GM23338 (cell line): ENCODE measurements around the gene MST1. TPM values are rescaled to one million over a fixed set of nuclear protein-coding genes. Genes with fewer than 3 reads are reported as not detected.

Experiments
- ATAC-seq: fragments of 200-7000 bp; cut with Tn5 transposase; 3 replicates; pipeline ENCODE4 v1.9.1; 2020
- DNase-seq: peaks from one replicate; pipeline ENCODE4 v3.0.0-alpha.2; 2015; ENCODE audit warnings: low spot score
- H2AFZ ChIP-seq: fragments of 200-600 bp; sonication (generic); 2 replicates; pipeline ENCODE4 v1.8.0; 2016; ENCODE audit warnings: antibody characterized with exemption, mild to moderate bottlenecking, moderate library complexity
- H3F3A ChIP-seq: fragments of 200-600 bp; sonication (generic); replicated peaks from 2 replicates; pipeline ENCODE4 v1.8.0; 2017; ENCODE audit warnings: antibody characterized with exemption, mixed run types, low read depth
- H3K27ac ChIP-seq: fragments of 200-600 bp; sonication (generic); 2 replicates; pipeline ENCODE4 v1.6.1; 2016; ENCODE audit warnings: low read depth
- H3K27me3 ChIP-seq: fragments of 200-600 bp; sonication (generic); 2 replicates; pipeline ENCODE4 v1.8.0; 2016; ENCODE audit warnings: mild to moderate bottlenecking, mixed run types, moderate library complexity; ENCODE audit not compliant: insufficient read depth
- H3K36me3 ChIP-seq: fragments of 200-600 bp; sonication (generic); 2 replicates; pipeline ENCODE4 v1.8.0; 2016; ENCODE audit warnings: mild to moderate bottlenecking; ENCODE audit not compliant: insufficient read depth
- H3K4me1 ChIP-seq: fragments of 200-600 bp; sonication (generic); 2 replicates; pipeline ENCODE4 v1.8.0; 2016; ENCODE audit warnings: mild to moderate bottlenecking, moderate library complexity; ENCODE audit not compliant: insufficient read depth
- H3K4me2 ChIP-seq: fragments of 200-600 bp; sonication (generic); 2 replicates; pipeline ENCODE4 v1.7.1; 2017; ENCODE audit warnings: mixed run types
- H3K4me3 ChIP-seq: fragments of 200-600 bp; sonication (generic); 2 replicates; pipeline ENCODE4 v1.6.1; 2016; ENCODE audit warnings: mixed run types
- H3K79me2 ChIP-seq: fragments of 200-600 bp; sonication (generic); replicated peaks from 2 replicates; pipeline ENCODE4 v1.8.0; 2017; ENCODE audit warnings: mild to moderate bottlenecking; ENCODE audit not compliant: insufficient read depth
- H3K9me2 ChIP-seq: fragments of 200-600 bp; sonication (generic); 2 replicates; pipeline ENCODE4 v1.8.0; 2017; ENCODE audit not compliant: insufficient read depth
- H4K20me1 ChIP-seq: fragments of 200-600 bp; sonication (generic); replicated peaks from 2 replicates; pipeline ENCODE4 v1.8.0; 2017; ENCODE audit warnings: mild to moderate bottlenecking; ENCODE audit not compliant: insufficient read depth
- H3K27ac Mint-ChIP-seq: 2 replicates; pipeline ENCODE4 v1.8.0; 2020; ENCODE audit warnings: inconsistent platforms, mild to moderate bottlenecking, moderate library complexity, mixed read lengths
- H3K27me3 Mint-ChIP-seq: 3 replicates; pipeline ENCODE4 v1.8.0; 2022; ENCODE audit warnings: low read depth, mild to moderate bottlenecking, moderate library complexity, mixed read lengths, inconsistent platforms; ENCODE audit not compliant: insufficient read depth, poor library complexity
- H3K36me3 Mint-ChIP-seq: 3 replicates; pipeline ENCODE4 v1.8.0; 2021; ENCODE audit warnings: low read depth, mild to moderate bottlenecking, inconsistent platforms, moderate library complexity, mixed read lengths
- H3K4me1 Mint-ChIP-seq: 3 replicates; pipeline ENCODE4 v1.8.0; 2020; ENCODE audit warnings: mild to moderate bottlenecking, inconsistent platforms, mixed read lengths
- H3K4me3 Mint-ChIP-seq: 3 replicates; pipeline ENCODE4 v1.8.0; 2021; ENCODE audit warnings: moderate library complexity, mild to moderate bottlenecking, inconsistent platforms, mixed read lengths
- H3K9me3 Mint-ChIP-seq: 3 replicates; pipeline ENCODE4 v1.8.0; 2020; ENCODE audit warnings: moderate library complexity, mild to moderate bottlenecking, inconsistent platforms, mixed read lengths
- CTCF ChIP-seq, 2 experiments: fragments of 200-600 bp in 1 of 2; sonication (generic) in 1 of 2; conservative IDR thresholded peaks; 2 replicates each; pipeline versions ENCODE4 v1.5.1 to v1.6.1; 2016 to 2017; ENCODE audit warnings: antibody characterized with exemption in 2 of 2, low read depth in 2 of 2, mild to moderate bottlenecking in 2 of 2, moderate library complexity in 1 of 2
- EZH2 ChIP-seq: fragments of 200-600 bp; sonication (generic); IDR thresholded peaks from one replicate; pipeline ENCODE4 v1.8.0; 2017; ENCODE audit warnings: antibody characterized with exemption, mild to moderate bottlenecking, low read depth; ENCODE audit not compliant: unreplicated experiment
- NANOG ChIP-seq: IDR thresholded peaks from 2 replicates; pipeline ENCODE4 v1.6.1; 2016; ENCODE audit warnings: antibody characterized with exemption, borderline replicate concordance
- STAT1 ChIP-seq: IDR thresholded peaks from one replicate; pipeline ENCODE4 v1.6.1; 2016; ENCODE audit warnings: antibody characterized with exemption; ENCODE audit not compliant: unreplicated experiment
- ZNF114 ChIP-seq: fragments of 250-450 bp; sonication (Bioruptor Pico); IDR thresholded peaks from 2 replicates; pipeline ENCODE4 v1.5.0; 2020; ENCODE audit warnings: mild to moderate bottlenecking, moderate library complexity
- ZNF331 ChIP-seq: fragments of 250-450 bp; sonication (Bioruptor Pico); IDR thresholded peaks from 2 replicates; pipeline ENCODE4 v1.5.0; 2020; ENCODE audit warnings: low read depth, mild to moderate bottlenecking, moderate library complexity
- ZNF462 ChIP-seq: fragments of 250-450 bp; sonication (Bioruptor Pico); IDR thresholded peaks from 2 replicates; pipeline ENCODE4 v1.5.0; 2020; ENCODE audit warnings: mild to moderate bottlenecking, moderate library complexity
- polyA plus RNA-seq: library from polyadenylated mRNA; unstranded; fragments of >200 nt; fragmentation: Nextera tagmentation; extraction: Ambion mirVana; gene quantifications from 2 replicates; pipeline ENCODE4 v1.2.1, GENCODE V29; 2016
- total RNA-seq: library from RNA; depleted of rRNA; stranded (reverse); fragments of >200 nt; shearing (Covaris generic); gene quantifications from 2 replicates; pipeline ENCODE4 v1.2.3, GENCODE V29; 2014

MST1 gene
- total and polyA plus RNA-seq, 2 experiments from 2014 or later: 5.9 to 11.1 TPM

- TF ChIP-seq CTCF (conservative IDR thresholded peaks at IDR 0.05; ENCODE audit: low read depth in 2 of 2) (no peak), ZNF331 (CRISPR knock-in tag) (no peak), EZH2 (no peak), ZNF114 (CRISPR knock-in tag) (no peak), STAT1 (no peak)
Measured at GRCh38 chr3:49667701-49668413, 21.4 kb downstream of the MST1 start (continued).

- Mint-ChIP-seq H3K4me1 (peaks cover 29% of the 10 kb centered on the region), H3K9me3 (no peaks in the 10 kb centered on the region), H3K36me3 (no peaks in the 10 kb centered on the region; the same call in 2 of the 3 replicates), H3K27ac (0 out of 2 replicates have a peak overlapping the region, but pooled peaks have one; percentile 52), H3K27me3 (peaks cover 8% of the 10 kb centered on the region), H3K4me3 (no peak overlapping the region)
- H2AFZ ChIP-seq: no peak overlapping the region
- ATAC-seq (no peak), DNase-seq (peak; percentile 42)
- no peaks in the 10 kb centered on the region for H3K27me3 ChIP-seq
- H3K4me2 ChIP-seq: no peak overlapping the region
- H3K79me2 ChIP-seq: no peaks in the 10 kb centered on the region
- H3K9me2 ChIP-seq: no peaks in the 10 kb centered on the region
- no peak overlapping the region for H3K27ac ChIP-seq
- no peak for TF ChIP-seq NANOG
- no peak for TF ChIP-seq ZNF462
- TF ChIP-seq CTCF (conservative IDR thresholded peaks at IDR 0.05; ENCODE audit: low read depth in 2 of 2): no peak
- TF ChIP-seq ZNF331 (CRISPR knock-in tag): no peak
- no peak for TF ChIP-seq EZH2
- H3K4me1 ChIP-seq: peaks cover 3% of the 10 kb centered on the region; the same call in 1 of the 2 replicates
- H4K20me1 ChIP-seq: 0 out of 2 replicates have a peak, but pooled peaks cover 3% of the 10 kb centered on the region
- no peak overlapping the region for H3K4me3 ChIP-seq
- H3F3A ChIP-seq: no peaks in the 10 kb centered on the region
- no peaks in the 10 kb centered on the region for H3K36me3 ChIP-seq
Measured at GRCh38 chr3:49666592-49666991, 22.7 kb downstream of the MST1 start.
